Endothelial cell of umbilical vein (primary cell): Measurements from ENCODE around the gene NME7. TPM values are rescaled to one million over a fixed set of nuclear protein-coding genes. Genes with fewer than 3 reads are reported as not detected.

Experiments used
- BruUV-seq: library from RNA; stranded (reverse); fragments of 400-500 nt; replicated peaks from 2 replicates; lab custom pipeline; 2021; lab: Mats Ljungman, UMichigan
- CTCF ChIA-PET: fragments of 300-600, 350-600 bp; sonication (Branson Sonifier 250); formaldehyde crosslinking; loops from one replicate; lab custom pipeline; 2021; ENCODE audit warnings: antibody characterized with exemption, inconsistent platforms; lab: Charles Lee
- POLR2A ChIA-PET: fragments of 300-600, 350-600 bp; sonication (Branson Sonifier 250); formaldehyde crosslinking; loops from one replicate; lab custom pipeline; 2021; ENCODE audit warnings: antibody characterized with exemption, inconsistent platforms; lab: Charles Lee
- DNase-seq: peaks from one replicate; pipeline ENCODE4 v3.0.0-alpha.2; 2011; ENCODE audit warnings: low read depth, low spot score
- FAIRE-seq: peaks from 2 replicates; lab custom pipeline; 2011; peaks lifted over from hg19 to GRCh38; lab: Jason Lieb, UNC
- H2AFZ ChIP-seq: 2 replicates; pipeline ENCODE4 v1.6.0; 2012; ENCODE audit warnings: low read depth, low read length, control low read depth, inconsistent platforms
- H3K27ac ChIP-seq: 2 replicates; pipeline ENCODE4 v1.5.1; 2011; ENCODE audit warnings: low read depth, mild to moderate bottlenecking, control low read depth, low read length, moderate library complexity; ENCODE audit not compliant: insufficient read depth
- H3K27me3 ChIP-seq, 2 experiments: 2 replicates each; pipeline versions ENCODE4 v1.6.0 to v1.6.1; 2011; ENCODE audit warnings: low read length in 2 of 2, mixed read lengths in 1 of 2; ENCODE audit not compliant: control insufficient read depth in 2 of 2, insufficient read depth in 2 of 2
- H3K36me3 ChIP-seq, 2 experiments: 2 replicates in 1 of 2; 3 replicates in 1 of 2; pipeline ENCODE4 v1.5.1; 2011; ENCODE audit warnings: low read length in 2 of 2, mild to moderate bottlenecking in 1 of 2, moderate library complexity in 1 of 2; ENCODE audit not compliant: control insufficient read depth in 2 of 2, insufficient read depth in 2 of 2; ENCODE audit errors: extremely low read depth in 1 of 2
- H3K4me1 ChIP-seq: 3 replicates; pipeline ENCODE4 v1.5.1; 2011; ENCODE audit warnings: mild to moderate bottlenecking, low read length; ENCODE audit not compliant: control insufficient read depth, insufficient read depth; ENCODE audit errors: extremely low read depth
- H3K4me2 ChIP-seq: 2 replicates; pipeline ENCODE4 v1.6.1; 2011; ENCODE audit warnings: low read length, control low read depth, mixed read lengths; ENCODE audit not compliant: insufficient read depth
- H3K4me3 ChIP-seq, 3 experiments: fragments of 200-600 bp in 1 of 3; sonication (generic), shearing (Covaris generic) in 1 of 3; replicated peaks in 1 of 3; 2 replicates each; pipeline ENCODE4 v1.5.1; 2011 to 2016; ENCODE audit warnings: control low read depth in 3 of 3, low read length in 3 of 3, mild to moderate bottlenecking in 2 of 3, inconsistent platforms in 1 of 3, low read depth in 1 of 3, moderate library complexity in 1 of 3; ENCODE audit not compliant: insufficient read depth in 1 of 3
- H3K79me2 ChIP-seq: 2 replicates; pipeline ENCODE4 v1.6.0; 2012; ENCODE audit warnings: low read length, inconsistent platforms; ENCODE audit not compliant: control insufficient read depth, insufficient read depth
- H3K9ac ChIP-seq: replicated peaks from 2 replicates; pipeline ENCODE3; 2011; ENCODE audit warnings: low read length, control low read depth; ENCODE audit not compliant: insufficient read depth; ENCODE audit errors: extremely low read depth
- H3K9me1 ChIP-seq: replicated peaks from 3 replicates; pipeline ENCODE4 v1.6.0; 2011; ENCODE audit warnings: mild to moderate bottlenecking, low read length; ENCODE audit not compliant: control insufficient read depth, insufficient read depth; ENCODE audit errors: extremely low read depth
- H3K9me3 ChIP-seq: replicated peaks from 2 replicates; pipeline ENCODE4 v1.5.1; 2012; ENCODE audit warnings: low read length, inconsistent platforms; ENCODE audit not compliant: control insufficient read depth, insufficient read depth
- H4K20me1 ChIP-seq: replicated peaks from 2 replicates; pipeline ENCODE3; 2011; ENCODE audit warnings: mild to moderate bottlenecking, low read length; ENCODE audit not compliant: control insufficient read depth, insufficient read depth; ENCODE audit errors: extremely low read depth
- CTCF ChIP-seq, 2 donors: IDR thresholded peaks; 1 replicate in 1 of 2; 2 replicates in 1 of 2; pipeline ENCODE4 v1.5.1; 2011; ENCODE audit warnings: low read length in 2 of 2, mild to moderate bottlenecking in 2 of 2, moderate library complexity in 2 of 2, control low read depth in 1 of 2, inconsistent platforms in 1 of 2, low read depth in 1 of 2; ENCODE audit not compliant: insufficient read depth in 1 of 2; ENCODE audit errors: extremely low read depth in 1 of 2
- EZH2 ChIP-seq: IDR thresholded peaks from 2 replicates; pipeline ENCODE4 v1.6.1; 2012; ENCODE audit warnings: borderline replicate concordance, low read depth, mild to moderate bottlenecking, moderate library complexity, low read length, inconsistent platforms; ENCODE audit not compliant: severe bottlenecking
- FOS ChIP-seq: IDR thresholded peaks from 2 replicates; pipeline ENCODE4 v1.6.1; 2011; ENCODE audit warnings: mild to moderate bottlenecking, low read length, moderate library complexity, borderline replicate concordance; ENCODE audit not compliant: insufficient read depth
- GATA2 ChIP-seq: IDR thresholded peaks from 2 replicates; pipeline ENCODE4 v1.7.0; 2011; ENCODE audit warnings: low read depth, mild to moderate bottlenecking, moderate library complexity, mixed read lengths, low read length; ENCODE audit not compliant: insufficient read length, insufficient read depth
- JUN ChIP-seq: IDR thresholded peaks from 2 replicates; pipeline ENCODE4 v1.6.1; 2011; ENCODE audit warnings: borderline replicate concordance, low read depth; ENCODE audit not compliant: insufficient read length, insufficient read depth
- MYC ChIP-seq: IDR thresholded peaks from one replicate; pipeline ENCODE4 v1.6.1; 2011; ENCODE audit warnings: mild to moderate bottlenecking, low read depth, low read length
- POLR2A ChIP-seq: IDR thresholded peaks from 2 replicates; pipeline ENCODE4 v1.6.1; 2012; ENCODE audit warnings: low read depth, mild to moderate bottlenecking, control low read depth, low read length
- POLR2AphosphoS5 ChIP-seq: IDR thresholded peaks from 2 replicates; pipeline ENCODE4 v1.6.1; 2012; ENCODE audit warnings: low read depth, mild to moderate bottlenecking, control low read depth, low read length, moderate library complexity; ENCODE audit not compliant: insufficient read depth
- dilution Hi-C: fragments of 300-500 bp; cut with MboI; formaldehyde crosslinking; loops from one replicate; pipeline ENCODE4 v1.15.0; 2019; ENCODE audit warnings: low sequenced_read_pairs; ENCODE audit not compliant: extremely low pct_ligation_motif_present
- intact Hi-C: fragments of 100-400 bp; cut with micrococcal nuclease; formaldehyde crosslinking; loops from one replicate; pipeline ENCODE4 v1.10.0; 2022
- polyA plus RNA-seq, 4 experiments: library from polyadenylated mRNA; depleted of rRNA in 3 of 4; stranded (reverse) in 3 of 4; unstranded in 1 of 4; fragments of >200 nt; gene quantifications; 2 replicates each; pipeline versions ENCODE4 v1.2.1 to v1.2.3, GENCODE V29; 2011 to 2012; ENCODE audit warnings: missing spikeins in 1 of 4
- total RNA-seq: library from RNA; stranded (reverse); gene quantifications from 2 replicates; pipeline ENCODE4 v1.2.3, GENCODE V29; 2021
- TF ChIP-seq, protein P1 (sequence below): IDR thresholded peaks from 2 replicates; pipeline ENCODE4 v1.6.1; 2011; ENCODE audit not compliant: insufficient read depth, insufficient read length

NME7 gene
- total and polyA plus RNA-seq, 2 donors (not counting 3 experiments of a cell fraction or from before 2014, with no cell fraction given): 16.5 to 25.3 TPM

GRCh38 chr1:169339773-169340172 is 27.8 kb downstream of the NME7 start:
- no peak for TF ChIP-seq MYC
- no peak for TF ChIP-seq FOS
- TF ChIP-seq JUN: no peak
- TF ChIP-seq POLR2A: no peak
- H3K9me3 ChIP-seq: no peaks in the 10 kb centered on the region
- no peaks in the 10 kb centered on the region for H3K27me3 ChIP-seq
- no peak overlapping the region for H3K27ac ChIP-seq
- no peaks in the 10 kb centered on the region for H4K20me1 ChIP-seq
- BruUV-seq: no TSS peak
- H3K9me1 ChIP-seq: no peaks in the 10 kb centered on the region
- no peak overlapping the region for H2AFZ ChIP-seq
- H3K4me3 ChIP-seq: no peak overlapping the region
- CTCF ChIA-PET: interaction anchor here (1.4 kb wide), 2 partner anchors 9 to 229 kb away, joined by 4 to 6 read pairs; no protein-coding TSS in a partner anchor
- H3K4me1 ChIP-seq: no peaks in the 10 kb centered on the region
- no peaks in the 10 kb centered on the region for H3K36me3 ChIP-seq
- POLR2A ChIA-PET: no interaction called here
- H3K9ac ChIP-seq: no peak overlapping the region
- intact Hi-C loops: no loop called here
- no peak overlapping the region for H3K4me2 ChIP-seq
- no peak for FAIRE-seq
- no peaks in the 10 kb centered on the region for H3K79me2 ChIP-seq
- no peak for DNase-seq
- dilution Hi-C loops: no loop called here

- intact Hi-C loops (no loop called here), dilution Hi-C loops (no loop called here)
- Histone ChIP-seq H3K9ac (no peak overlapping the region), H3K9me1 (no peaks in the 10 kb centered on the region), H3K36me3 (no peaks in the 10 kb centered on the region), H3K9me3 (no peaks in the 10 kb centered on the region), H4K20me1 (no peaks in the 10 kb centered on the region), H3K4me1 (no peaks in the 10 kb centered on the region), H3K4me2 (no peak overlapping the region), H3K79me2 (peaks cover under 1% of the 10 kb centered on the region), H3K4me3 (no peak overlapping the region), H2AFZ (no peak overlapping the region), H3K27ac (no peak overlapping the region), H3K27me3 (no peaks in the 10 kb centered on the region)
- no TSS peak for BruUV-seq
- DNase-seq: peak; percentile 8
- TF ChIP-seq JUN (no peak), GATA2 (no peak), FOS (no peak), POLR2A (no peak), EZH2 (no peak), POLR2AphosphoS5 (no peak), MYC (no peak), CTCF (IDR thresholded peaks at IDR 0.05; ENCODE audit: extremely low read depth in 1 of 2, insufficient read depth in 1 of 2, low read depth in 1 of 2, low read length in 2 of 2) (no peak)
- TF ChIP-seq, protein P1, sequence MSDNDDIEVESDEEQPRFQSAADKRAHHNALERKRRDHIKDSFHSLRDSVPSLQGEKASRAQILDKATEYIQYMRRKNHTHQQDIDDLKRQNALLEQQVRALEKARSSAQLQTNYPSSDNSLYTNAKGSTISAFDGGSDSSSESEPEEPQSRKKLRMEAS: no peak
- ChIA-PET CTCF (interaction anchor here (1.4 kb wide), 3 partner anchors 10 to 228 kb away, joined by 4 to 10 read pairs (median 6); no protein-coding TSS in a partner anchor), POLR2A (interaction anchor here (0.6 kb wide), 1 partner anchor 13 kb away, joined by 3 read pairs; no protein-coding TSS in a partner anchor)
- FAIRE-seq: no peak
Measured at GRCh38 chr1:169338617-169339016, 29.0 kb downstream of the NME7 start.
